HG03103 (cell line): ENCODE data around the gene TENM4.

Experiments used
- ATAC-seq: cut with Tn5 transposase; IDR thresholded peaks from one replicate; pipeline ENCODE4 v1.9.1; 2021; ENCODE audit warnings: low read depth; ENCODE audit not compliant: unreplicated experiment

TENM4 gene

GRCh38 chr11:79155237-79155636 is 285.6 kb downstream of the TENM4 start:
- ATAC-seq, result no peak

GRCh38 chr11:79152511-79152910 is 288.3 kb downstream of the TENM4 start:
- no peak for ATAC-seq

- no peak for ATAC-seq
These were observed 289.4 kb downstream of the TENM4 start for GRCh38 chr11:79151396-79151795.

- ATAC-seq, result no peak
These were observed 289.9 kb downstream of the TENM4 start for GRCh38 chr11:79150966-79151365.

- ATAC-seq, result no peak
These were observed 290.5 kb downstream of the TENM4 start for GRCh38 chr11:79150320-79150719.

- ATAC-seq, result no peak
These were observed 293.1 kb downstream of the TENM4 start for GRCh38 chr11:79147731-79148130.

GRCh38 chr11:79147011-79147410 is 293.8 kb downstream of the TENM4 start:
- no peak for ATAC-seq

- ATAC-seq, result no peak
These were observed 300.9 kb downstream of the TENM4 start for GRCh38 chr11:79139900-79140299.

- no peak for ATAC-seq
These were observed 311.1 kb downstream of the TENM4 start for GRCh38 chr11:79129702-79130101.

- no peak for ATAC-seq
These were observed 312.5 kb downstream of the TENM4 start for GRCh38 chr11:79128291-79128690.

- ATAC-seq, result no peak
These were observed 318.1 kb downstream of the TENM4 start for GRCh38 chr11:79122759-79123158.

- no peak for ATAC-seq
These were observed 319.5 kb downstream of the TENM4 start for GRCh38 chr11:79121351-79121750.

- no peak for ATAC-seq
These were observed 321.1 kb downstream of the TENM4 start for GRCh38 chr11:79119491-79120284.

GRCh38 chr11:79117488-79117887 is 323.3 kb downstream of the TENM4 start:
- no peak for ATAC-seq

- ATAC-seq, result no peak
These were observed 324.2 kb downstream of the TENM4 start for GRCh38 chr11:79116600-79116999.

GRCh38 chr11:79113054-79113690 is 327.7 kb downstream of the TENM4 start:
- ATAC-seq, result no peak

GRCh38 chr11:79110796-79111195 is 330.0 kb downstream of the TENM4 start:
- ATAC-seq, result no peak

GRCh38 chr11:79110321-79110720 is 330.5 kb downstream of the TENM4 start:
- no peak for ATAC-seq

GRCh38 chr11:79108851-79109250 is 332.0 kb downstream of the TENM4 start:
- ATAC-seq, result no peak

- ATAC-seq, result no peak
These were observed 338.0 kb downstream of the TENM4 start for GRCh38 chr11:79102840-79103239.

GRCh38 chr11:79101656-79102055 is 339.2 kb downstream of the TENM4 start:
- no peak for ATAC-seq
